Endothelial cell of umbilical vein (primary cell): ENCODE measurements around the gene DHRS7B. TPM values are rescaled to one million over a fixed set of nuclear protein-coding genes. Genes with fewer than 3 reads are reported as not detected.

Experiments used
- BruUV-seq: library from RNA; stranded (reverse); fragments of 400-500 nt; replicated peaks from 2 replicates; lab custom pipeline; 2021; lab: Mats Ljungman, UMichigan
- CTCF ChIA-PET: fragments of 300-600, 350-600 bp; sonication (Branson Sonifier 250); formaldehyde crosslinking; loops from one replicate; lab custom pipeline; 2021; ENCODE audit warnings: antibody characterized with exemption, inconsistent platforms; lab: Charles Lee
- POLR2A ChIA-PET: fragments of 300-600, 350-600 bp; sonication (Branson Sonifier 250); formaldehyde crosslinking; loops from one replicate; lab custom pipeline; 2021; ENCODE audit warnings: antibody characterized with exemption, inconsistent platforms; lab: Charles Lee
- DNase-seq: peaks from one replicate; pipeline ENCODE4 v3.0.0-alpha.2; 2011; ENCODE audit warnings: low read depth, low spot score
- FAIRE-seq: peaks from 2 replicates; lab custom pipeline; 2011; peaks lifted over from hg19 to GRCh38; lab: Jason Lieb, UNC
- H2AFZ ChIP-seq: 2 replicates; pipeline ENCODE4 v1.6.0; 2012; ENCODE audit warnings: low read depth, low read length, control low read depth, inconsistent platforms
- H3K27ac ChIP-seq: 2 replicates; pipeline ENCODE4 v1.5.1; 2011; ENCODE audit warnings: low read depth, mild to moderate bottlenecking, control low read depth, low read length, moderate library complexity; ENCODE audit not compliant: insufficient read depth
- H3K27me3 ChIP-seq, 2 experiments: 2 replicates each; pipeline versions ENCODE4 v1.6.0 to v1.6.1; 2011; ENCODE audit warnings: low read length in 2 of 2, mixed read lengths in 1 of 2; ENCODE audit not compliant: control insufficient read depth in 2 of 2, insufficient read depth in 2 of 2
- H3K36me3 ChIP-seq, 2 experiments: 2 replicates in 1 of 2; 3 replicates in 1 of 2; pipeline ENCODE4 v1.5.1; 2011; ENCODE audit warnings: low read length in 2 of 2, mild to moderate bottlenecking in 1 of 2, moderate library complexity in 1 of 2; ENCODE audit not compliant: control insufficient read depth in 2 of 2, insufficient read depth in 2 of 2; ENCODE audit errors: extremely low read depth in 1 of 2
- H3K4me1 ChIP-seq: 3 replicates; pipeline ENCODE4 v1.5.1; 2011; ENCODE audit warnings: mild to moderate bottlenecking, low read length; ENCODE audit not compliant: control insufficient read depth, insufficient read depth; ENCODE audit errors: extremely low read depth
- H3K4me2 ChIP-seq: 2 replicates; pipeline ENCODE4 v1.6.1; 2011; ENCODE audit warnings: low read length, control low read depth, mixed read lengths; ENCODE audit not compliant: insufficient read depth
- H3K4me3 ChIP-seq, 3 experiments: fragments of 200-600 bp in 1 of 3; sonication (generic), shearing (Covaris generic) in 1 of 3; replicated peaks in 1 of 3; 2 replicates each; pipeline ENCODE4 v1.5.1; 2011 to 2016; ENCODE audit warnings: control low read depth in 3 of 3, low read length in 3 of 3, mild to moderate bottlenecking in 2 of 3, inconsistent platforms in 1 of 3, low read depth in 1 of 3, moderate library complexity in 1 of 3; ENCODE audit not compliant: insufficient read depth in 1 of 3
- H3K79me2 ChIP-seq: 2 replicates; pipeline ENCODE4 v1.6.0; 2012; ENCODE audit warnings: low read length, inconsistent platforms; ENCODE audit not compliant: control insufficient read depth, insufficient read depth
- H3K9ac ChIP-seq: replicated peaks from 2 replicates; pipeline ENCODE3; 2011; ENCODE audit warnings: low read length, control low read depth; ENCODE audit not compliant: insufficient read depth; ENCODE audit errors: extremely low read depth
- H3K9me1 ChIP-seq: replicated peaks from 3 replicates; pipeline ENCODE4 v1.6.0; 2011; ENCODE audit warnings: mild to moderate bottlenecking, low read length; ENCODE audit not compliant: control insufficient read depth, insufficient read depth; ENCODE audit errors: extremely low read depth
- H3K9me3 ChIP-seq: replicated peaks from 2 replicates; pipeline ENCODE4 v1.5.1; 2012; ENCODE audit warnings: low read length, inconsistent platforms; ENCODE audit not compliant: control insufficient read depth, insufficient read depth
- H4K20me1 ChIP-seq: replicated peaks from 2 replicates; pipeline ENCODE3; 2011; ENCODE audit warnings: mild to moderate bottlenecking, low read length; ENCODE audit not compliant: control insufficient read depth, insufficient read depth; ENCODE audit errors: extremely low read depth
- EZH2 ChIP-seq: IDR thresholded peaks from 2 replicates; pipeline ENCODE4 v1.6.1; 2012; ENCODE audit warnings: borderline replicate concordance, low read depth, mild to moderate bottlenecking, moderate library complexity, low read length, inconsistent platforms; ENCODE audit not compliant: severe bottlenecking
- FOS ChIP-seq: IDR thresholded peaks from 2 replicates; pipeline ENCODE4 v1.6.1; 2011; ENCODE audit warnings: mild to moderate bottlenecking, low read length, moderate library complexity, borderline replicate concordance; ENCODE audit not compliant: insufficient read depth
- GATA2 ChIP-seq: IDR thresholded peaks from 2 replicates; pipeline ENCODE4 v1.7.0; 2011; ENCODE audit warnings: low read depth, mild to moderate bottlenecking, moderate library complexity, mixed read lengths, low read length; ENCODE audit not compliant: insufficient read length, insufficient read depth
- JUN ChIP-seq: IDR thresholded peaks from 2 replicates; pipeline ENCODE4 v1.6.1; 2011; ENCODE audit warnings: borderline replicate concordance, low read depth; ENCODE audit not compliant: insufficient read length, insufficient read depth
- MYC ChIP-seq: IDR thresholded peaks from one replicate; pipeline ENCODE4 v1.6.1; 2011; ENCODE audit warnings: mild to moderate bottlenecking, low read depth, low read length
- POLR2A ChIP-seq: IDR thresholded peaks from 2 replicates; pipeline ENCODE4 v1.6.1; 2012; ENCODE audit warnings: low read depth, mild to moderate bottlenecking, control low read depth, low read length
- POLR2AphosphoS5 ChIP-seq: IDR thresholded peaks from 2 replicates; pipeline ENCODE4 v1.6.1; 2012; ENCODE audit warnings: low read depth, mild to moderate bottlenecking, control low read depth, low read length, moderate library complexity; ENCODE audit not compliant: insufficient read depth
- dilution Hi-C: fragments of 300-500 bp; cut with MboI; formaldehyde crosslinking; loops from one replicate; pipeline ENCODE4 v1.15.0; 2019; ENCODE audit warnings: low sequenced_read_pairs; ENCODE audit not compliant: extremely low pct_ligation_motif_present
- intact Hi-C: fragments of 100-400 bp; cut with micrococcal nuclease; formaldehyde crosslinking; loops from one replicate; pipeline ENCODE4 v1.10.0; 2022
- polyA plus RNA-seq, 4 experiments: library from polyadenylated mRNA; depleted of rRNA in 3 of 4; stranded (reverse) in 3 of 4; unstranded in 1 of 4; fragments of >200 nt; gene quantifications; 2 replicates each; pipeline versions ENCODE4 v1.2.1 to v1.2.3, GENCODE V29; 2011 to 2012; ENCODE audit warnings: missing spikeins in 1 of 4
- total RNA-seq: library from RNA; stranded (reverse); gene quantifications from 2 replicates; pipeline ENCODE4 v1.2.3, GENCODE V29; 2021
- TF ChIP-seq, protein P1 (sequence below): IDR thresholded peaks from 2 replicates; pipeline ENCODE4 v1.6.1; 2011; ENCODE audit not compliant: insufficient read depth, insufficient read length
- TF ChIP-seq, protein P2 (sequence below), 2 donors: IDR thresholded peaks; 1 replicate in 1 of 2; 2 replicates in 1 of 2; pipeline ENCODE4 v1.5.1; 2011; ENCODE audit warnings: low read length in 2 of 2, mild to moderate bottlenecking in 2 of 2, moderate library complexity in 2 of 2, control low read depth in 1 of 2, inconsistent platforms in 1 of 2, low read depth in 1 of 2; ENCODE audit not compliant: insufficient read depth in 1 of 2; ENCODE audit errors: extremely low read depth in 1 of 2

The DHRS7B gene
- total and polyA plus RNA-seq, 2 donors (not counting 3 experiments of a cell fraction or from before 2014, with no cell fraction given), result 14.0 to 28.1 TPM

GRCh38 chr17:21169496-21169895 lies 42.7 kb downstream of the DHRS7B start:
- no peak overlapping the region for H3K4me2 ChIP-seq
- H3K4me3 ChIP-seq, result no peak overlapping the region
- no peaks in the 10 kb centered on the region for H3K9me3 ChIP-seq
- no peak overlapping the region for H3K9ac ChIP-seq
- no peaks in the 10 kb centered on the region for H3K9me1 ChIP-seq
- H3K27ac ChIP-seq, result no peak overlapping the region
- no peaks in the 10 kb centered on the region for H3K4me1 ChIP-seq
- no peak overlapping the region for H2AFZ ChIP-seq
- H3K36me3 ChIP-seq, result no peaks in the 10 kb centered on the region
- H3K27me3 ChIP-seq, result no peaks in the 10 kb centered on the region
- TF ChIP-seq FOS, result no peak
- no TSS peak for BruUV-seq
- H4K20me1 ChIP-seq, result no peaks in the 10 kb centered on the region
- intact Hi-C loops (loop anchor here (10.0 kb wide), 1 partner anchor 45 kb away; the partner anchor contains the start of gene TMEM11), dilution Hi-C loops (no loop called here)
- CTCF ChIA-PET, result interaction anchor here (1.4 kb wide), 1 partner anchor 50 kb away, joined by 7 read pairs; no protein-coding TSS in a partner anchor
- DNase-seq (no peak), FAIRE-seq (no peak)
- POLR2A ChIA-PET, result no interaction called here
- H3K79me2 ChIP-seq, result no peaks in the 10 kb centered on the region

DNA sequence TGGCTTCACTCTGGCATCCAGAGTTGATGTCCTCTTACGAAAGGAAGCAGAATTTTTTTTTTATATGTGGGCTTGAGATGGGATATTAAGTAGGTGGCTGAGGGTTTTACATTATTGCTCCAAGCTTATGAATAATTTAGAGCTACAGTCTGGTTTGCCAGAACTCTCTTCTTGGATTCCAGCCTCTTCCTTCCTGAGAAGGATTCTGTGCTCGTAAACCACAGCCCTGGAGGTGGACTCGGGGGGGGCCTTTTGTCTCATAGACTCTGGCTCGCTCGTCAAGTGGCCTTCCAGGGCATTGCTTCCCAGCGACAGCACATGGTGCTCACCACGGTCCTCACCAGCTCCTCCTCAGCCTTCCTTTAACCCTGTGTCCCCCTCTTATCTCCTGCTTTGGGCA lies 44.0 kb downstream of the DHRS7B start:
- no peak for TF ChIP-seq POLR2A
- TF ChIP-seq, protein P1, sequence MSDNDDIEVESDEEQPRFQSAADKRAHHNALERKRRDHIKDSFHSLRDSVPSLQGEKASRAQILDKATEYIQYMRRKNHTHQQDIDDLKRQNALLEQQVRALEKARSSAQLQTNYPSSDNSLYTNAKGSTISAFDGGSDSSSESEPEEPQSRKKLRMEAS, result no peak
- no peak for TF ChIP-seq FOS
- no peak for TF ChIP-seq GATA2
- TF ChIP-seq, protein P2, sequence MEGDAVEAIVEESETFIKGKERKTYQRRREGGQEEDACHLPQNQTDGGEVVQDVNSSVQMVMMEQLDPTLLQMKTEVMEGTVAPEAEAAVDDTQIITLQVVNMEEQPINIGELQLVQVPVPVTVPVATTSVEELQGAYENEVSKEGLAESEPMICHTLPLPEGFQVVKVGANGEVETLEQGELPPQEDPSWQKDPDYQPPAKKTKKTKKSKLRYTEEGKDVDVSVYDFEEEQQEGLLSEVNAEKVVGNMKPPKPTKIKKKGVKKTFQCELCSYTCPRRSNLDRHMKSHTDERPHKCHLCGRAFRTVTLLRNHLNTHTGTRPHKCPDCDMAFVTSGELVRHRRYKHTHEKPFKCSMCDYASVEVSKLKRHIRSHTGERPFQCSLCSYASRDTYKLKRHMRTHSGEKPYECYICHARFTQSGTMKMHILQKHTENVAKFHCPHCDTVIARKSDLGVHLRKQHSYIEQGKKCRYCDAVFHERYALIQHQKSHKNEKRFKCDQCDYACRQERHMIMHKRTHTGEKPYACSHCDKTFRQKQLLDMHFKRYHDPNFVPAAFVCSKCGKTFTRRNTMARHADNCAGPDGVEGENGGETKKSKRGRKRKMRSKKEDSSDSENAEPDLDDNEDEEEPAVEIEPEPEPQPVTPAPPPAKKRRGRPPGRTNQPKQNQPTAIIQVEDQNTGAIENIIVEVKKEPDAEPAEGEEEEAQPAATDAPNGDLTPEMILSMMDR (IDR thresholded peaks at IDR 0.05; ENCODE audit: extremely low read depth in 1 of 2, insufficient read depth in 1 of 2, low read depth in 1 of 2, low read length in 2 of 2), result no peak
- TF ChIP-seq EZH2, result no peak
- TF ChIP-seq MYC, result no peak
- no peak for TF ChIP-seq POLR2AphosphoS5
- no peak for TF ChIP-seq JUN
- POLR2A ChIA-PET, result no interaction called here
- Histone ChIP-seq H3K27me3 (no peaks in the 10 kb centered on the region), H3K4me3 (no peak overlapping the region), H3K27ac (no peak overlapping the region), H3K4me1 (no peaks in the 10 kb centered on the region), H4K20me1 (no peaks in the 10 kb centered on the region), H3K79me2 (no peaks in the 10 kb centered on the region), H2AFZ (no peak overlapping the region), H3K9ac (no peak overlapping the region), H3K36me3 (no peaks in the 10 kb centered on the region), H3K9me1 (no peaks in the 10 kb centered on the region), H3K9me3 (no peaks in the 10 kb centered on the region), H3K4me2 (no peak overlapping the region)
- intact Hi-C loops (no loop called here), dilution Hi-C loops (no loop called here)
- CTCF ChIA-PET, result interaction anchor here (1.4 kb wide), 1 partner anchor 51 kb away, joined by 7 read pairs; no protein-coding TSS in a partner anchor
- no peak for DNase-seq
- no peak for FAIRE-seq
- BruUV-seq, result no TSS peak
